GM23338 (cell line): ENCODE data around the gene FAM13A. TPM values are rescaled to one million over a fixed set of nuclear protein-coding genes. Genes with fewer than 3 reads are reported as not detected.

Experiments used
- ATAC-seq: fragments of 200-7000 bp; cut with Tn5 transposase; 3 replicates; pipeline ENCODE4 v1.9.1; 2020
- DNase-seq: peaks from one replicate; pipeline ENCODE4 v3.0.0-alpha.2; 2015; ENCODE audit warnings: low spot score
- H2AFZ ChIP-seq: fragments of 200-600 bp; sonication (generic); 2 replicates; pipeline ENCODE4 v1.8.0; 2016; ENCODE audit warnings: antibody characterized with exemption, mild to moderate bottlenecking, moderate library complexity
- H3F3A ChIP-seq: fragments of 200-600 bp; sonication (generic); replicated peaks from 2 replicates; pipeline ENCODE4 v1.8.0; 2017; ENCODE audit warnings: antibody characterized with exemption, mixed run types, low read depth
- H3K27ac ChIP-seq: fragments of 200-600 bp; sonication (generic); 2 replicates; pipeline ENCODE4 v1.6.1; 2016; ENCODE audit warnings: low read depth
- H3K27me3 ChIP-seq: fragments of 200-600 bp; sonication (generic); 2 replicates; pipeline ENCODE4 v1.8.0; 2016; ENCODE audit warnings: mild to moderate bottlenecking, mixed run types, moderate library complexity; ENCODE audit not compliant: insufficient read depth
- H3K36me3 ChIP-seq: fragments of 200-600 bp; sonication (generic); 2 replicates; pipeline ENCODE4 v1.8.0; 2016; ENCODE audit warnings: mild to moderate bottlenecking; ENCODE audit not compliant: insufficient read depth
- H3K4me1 ChIP-seq: fragments of 200-600 bp; sonication (generic); 2 replicates; pipeline ENCODE4 v1.8.0; 2016; ENCODE audit warnings: mild to moderate bottlenecking, moderate library complexity; ENCODE audit not compliant: insufficient read depth
- H3K4me2 ChIP-seq: fragments of 200-600 bp; sonication (generic); 2 replicates; pipeline ENCODE4 v1.7.1; 2017; ENCODE audit warnings: mixed run types
- H3K4me3 ChIP-seq: fragments of 200-600 bp; sonication (generic); 2 replicates; pipeline ENCODE4 v1.6.1; 2016; ENCODE audit warnings: mixed run types
- H3K79me2 ChIP-seq: fragments of 200-600 bp; sonication (generic); replicated peaks from 2 replicates; pipeline ENCODE4 v1.8.0; 2017; ENCODE audit warnings: mild to moderate bottlenecking; ENCODE audit not compliant: insufficient read depth
- H3K9me2 ChIP-seq: fragments of 200-600 bp; sonication (generic); 2 replicates; pipeline ENCODE4 v1.8.0; 2017; ENCODE audit not compliant: insufficient read depth
- H4K20me1 ChIP-seq: fragments of 200-600 bp; sonication (generic); replicated peaks from 2 replicates; pipeline ENCODE4 v1.8.0; 2017; ENCODE audit warnings: mild to moderate bottlenecking; ENCODE audit not compliant: insufficient read depth
- H3K27ac Mint-ChIP-seq: 2 replicates; pipeline ENCODE4 v1.8.0; 2020; ENCODE audit warnings: inconsistent platforms, mild to moderate bottlenecking, moderate library complexity, mixed read lengths
- H3K27me3 Mint-ChIP-seq: 3 replicates; pipeline ENCODE4 v1.8.0; 2022; ENCODE audit warnings: low read depth, mild to moderate bottlenecking, moderate library complexity, mixed read lengths, inconsistent platforms; ENCODE audit not compliant: insufficient read depth, poor library complexity
- H3K36me3 Mint-ChIP-seq: 3 replicates; pipeline ENCODE4 v1.8.0; 2021; ENCODE audit warnings: low read depth, mild to moderate bottlenecking, inconsistent platforms, moderate library complexity, mixed read lengths
- H3K4me1 Mint-ChIP-seq: 3 replicates; pipeline ENCODE4 v1.8.0; 2020; ENCODE audit warnings: mild to moderate bottlenecking, inconsistent platforms, mixed read lengths
- H3K4me3 Mint-ChIP-seq: 3 replicates; pipeline ENCODE4 v1.8.0; 2021; ENCODE audit warnings: moderate library complexity, mild to moderate bottlenecking, inconsistent platforms, mixed read lengths
- H3K9me3 Mint-ChIP-seq: 3 replicates; pipeline ENCODE4 v1.8.0; 2020; ENCODE audit warnings: moderate library complexity, mild to moderate bottlenecking, inconsistent platforms, mixed read lengths
- EZH2 ChIP-seq: fragments of 200-600 bp; sonication (generic); IDR thresholded peaks from one replicate; pipeline ENCODE4 v1.8.0; 2017; ENCODE audit warnings: antibody characterized with exemption, mild to moderate bottlenecking, low read depth; ENCODE audit not compliant: unreplicated experiment
- EZH2phosphoT487 ChIP-seq: fragments of 200-600 bp; sonication (generic); IDR thresholded peaks from one replicate; pipeline ENCODE4 v1.8.1; 2018; ENCODE audit warnings: antibody characterized with exemption; ENCODE audit not compliant: unreplicated experiment
- NANOG ChIP-seq: IDR thresholded peaks from 2 replicates; pipeline ENCODE4 v1.6.1; 2016; ENCODE audit warnings: antibody characterized with exemption, borderline replicate concordance
- POLR2AphosphoS5 ChIP-seq: IDR thresholded peaks from 2 replicates; pipeline ENCODE4 v1.6.1; 2016; ENCODE audit warnings: antibody characterized with exemption, low read depth
- REST ChIP-seq: IDR thresholded peaks from one replicate; pipeline ENCODE4 v1.6.1; 2018; ENCODE audit warnings: antibody characterized with exemption; ENCODE audit not compliant: unreplicated experiment
- STAT1 ChIP-seq: IDR thresholded peaks from one replicate; pipeline ENCODE4 v1.6.1; 2016; ENCODE audit warnings: antibody characterized with exemption; ENCODE audit not compliant: unreplicated experiment
- polyA plus RNA-seq: library from polyadenylated mRNA; unstranded; fragments of >200 nt; fragmentation: Nextera tagmentation; extraction: Ambion mirVana; gene quantifications from 2 replicates; pipeline ENCODE4 v1.2.1, GENCODE V29; 2016
- total RNA-seq: library from RNA; depleted of rRNA; stranded (reverse); fragments of >200 nt; shearing (Covaris generic); gene quantifications from 2 replicates; pipeline ENCODE4 v1.2.3, GENCODE V29; 2014
- TF ChIP-seq, protein P1 (sequence below), 2 experiments: fragments of 200-600 bp in 1 of 2; sonication (generic) in 1 of 2; conservative IDR thresholded peaks; 2 replicates each; pipeline versions ENCODE4 v1.5.1 to v1.6.1; 2016 to 2017; ENCODE audit warnings: antibody characterized with exemption in 2 of 2, low read depth in 2 of 2, mild to moderate bottlenecking in 2 of 2, moderate library complexity in 1 of 2

Gene FAM13A
- total and polyA plus RNA-seq, 2 experiments from 2014 or later, result 13.9 to 28.4 TPM

GRCh38 chr4:88812420-88812819 is 244.6 kb downstream of the FAM13A start:
- no peaks in the 10 kb centered on the region for H3K36me3 Mint-ChIP-seq
- H3K27me3 ChIP-seq, result no peaks in the 10 kb centered on the region
- H3K79me2 ChIP-seq, result no peaks in the 10 kb centered on the region
- no peaks in the 10 kb centered on the region for H3F3A ChIP-seq
- H3K27me3 Mint-ChIP-seq, result no peaks in the 10 kb centered on the region
- no peaks in the 10 kb centered on the region for H3K9me3 Mint-ChIP-seq
- H3K36me3 ChIP-seq, result no peaks in the 10 kb centered on the region
- no peak for TF ChIP-seq EZH2
- no peak for TF ChIP-seq NANOG
- TF ChIP-seq, protein P1, sequence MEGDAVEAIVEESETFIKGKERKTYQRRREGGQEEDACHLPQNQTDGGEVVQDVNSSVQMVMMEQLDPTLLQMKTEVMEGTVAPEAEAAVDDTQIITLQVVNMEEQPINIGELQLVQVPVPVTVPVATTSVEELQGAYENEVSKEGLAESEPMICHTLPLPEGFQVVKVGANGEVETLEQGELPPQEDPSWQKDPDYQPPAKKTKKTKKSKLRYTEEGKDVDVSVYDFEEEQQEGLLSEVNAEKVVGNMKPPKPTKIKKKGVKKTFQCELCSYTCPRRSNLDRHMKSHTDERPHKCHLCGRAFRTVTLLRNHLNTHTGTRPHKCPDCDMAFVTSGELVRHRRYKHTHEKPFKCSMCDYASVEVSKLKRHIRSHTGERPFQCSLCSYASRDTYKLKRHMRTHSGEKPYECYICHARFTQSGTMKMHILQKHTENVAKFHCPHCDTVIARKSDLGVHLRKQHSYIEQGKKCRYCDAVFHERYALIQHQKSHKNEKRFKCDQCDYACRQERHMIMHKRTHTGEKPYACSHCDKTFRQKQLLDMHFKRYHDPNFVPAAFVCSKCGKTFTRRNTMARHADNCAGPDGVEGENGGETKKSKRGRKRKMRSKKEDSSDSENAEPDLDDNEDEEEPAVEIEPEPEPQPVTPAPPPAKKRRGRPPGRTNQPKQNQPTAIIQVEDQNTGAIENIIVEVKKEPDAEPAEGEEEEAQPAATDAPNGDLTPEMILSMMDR (conservative IDR thresholded peaks at IDR 0.05; ENCODE audit: low read depth in 2 of 2), result no peak
- no peak for TF ChIP-seq REST
- no peak for DNase-seq
- H3K4me3 Mint-ChIP-seq, result no peak overlapping the region
- H3K9me2 ChIP-seq, result no peaks in the 10 kb centered on the region
- H4K20me1 ChIP-seq, result no peaks in the 10 kb centered on the region
- no peak overlapping the region for H3K4me3 ChIP-seq
- H2AFZ ChIP-seq, result no peak overlapping the region
- no peak overlapping the region for H3K27ac ChIP-seq
- ATAC-seq, result no peak
- peaks cover 31% of the 10 kb centered on the region for H3K4me1 Mint-ChIP-seq
- no peak overlapping the region for H3K27ac Mint-ChIP-seq
- 0 out of 2 replicates have a peak, but pooled peaks cover 10% of the 10 kb centered on the region for H3K4me1 ChIP-seq
- H3K4me2 ChIP-seq, result no peak overlapping the region

DNA sequence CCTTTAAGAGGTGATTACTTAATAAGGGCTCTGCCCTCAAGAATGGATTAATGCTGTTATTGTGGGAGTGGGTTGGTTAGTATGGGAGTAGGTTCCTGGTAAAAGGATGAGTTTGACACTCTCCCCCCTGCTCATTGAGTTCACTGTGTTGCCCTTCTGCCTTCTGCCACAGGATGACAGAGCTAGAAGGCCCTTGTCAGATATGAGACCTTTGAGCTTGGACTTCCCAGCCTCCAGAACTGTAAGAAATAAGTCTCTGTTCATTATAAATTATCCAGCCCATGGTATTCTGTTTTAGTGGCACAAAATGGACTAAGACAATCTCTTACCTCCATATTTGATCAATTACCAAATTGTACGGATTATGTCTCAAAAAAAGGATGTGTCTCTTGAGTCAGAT is 245.1 kb downstream of the FAM13A start:
- ATAC-seq (no peak), DNase-seq (no peak)
- H2AFZ ChIP-seq, result no peak overlapping the region
- no peak overlapping the region for H3K4me3 ChIP-seq
- no peaks in the 10 kb centered on the region for H3K36me3 ChIP-seq
- H3K4me2 ChIP-seq, result no peak overlapping the region
- no peaks in the 10 kb centered on the region for H4K20me1 ChIP-seq
- H3K27ac Mint-ChIP-seq, result no peak overlapping the region
- no peaks in the 10 kb centered on the region for H3F3A ChIP-seq
- H3K27me3 ChIP-seq, result no peaks in the 10 kb centered on the region
- H3K4me3 Mint-ChIP-seq, result no peak overlapping the region
- no peak overlapping the region for H3K27ac ChIP-seq
- no peaks in the 10 kb centered on the region for H3K36me3 Mint-ChIP-seq
- H3K4me1 ChIP-seq, result 0 out of 2 replicates have a peak, but pooled peaks cover 10% of the 10 kb centered on the region
- no peaks in the 10 kb centered on the region for H3K9me3 Mint-ChIP-seq
- peaks cover 31% of the 10 kb centered on the region for H3K4me1 Mint-ChIP-seq
- H3K9me2 ChIP-seq, result no peaks in the 10 kb centered on the region
- H3K79me2 ChIP-seq, result no peaks in the 10 kb centered on the region
- H3K27me3 Mint-ChIP-seq, result no peaks in the 10 kb centered on the region
- TF ChIP-seq NANOG (no peak), REST (no peak), EZH2 (no peak), POLR2AphosphoS5 (no peak), EZH2phosphoT487 (no peak), STAT1 (no peak)
- TF ChIP-seq, protein P1 (conservative IDR thresholded peaks at IDR 0.05; ENCODE audit: low read depth in 2 of 2), result no peak
